Smooth muscle cell (in vitro differentiated cells): Measurements from ENCODE around the gene OAT. TPM values are rescaled to one million over a fixed set of nuclear protein-coding genes. Genes with fewer than 3 reads are reported as not detected.

Experiments used
- DNase-seq: peaks from one replicate; lab custom pipeline; 2025; ENCODE audit not compliant: unreplicated experiment; lab: John Stamatoyannopoulos, UW
- H2AFZ ChIP-seq: fragments of 200-600 bp; sonication (generic); 2 replicates; pipeline ENCODE4 v1.6.0; 2016; ENCODE audit warnings: antibody characterized with exemption, low read depth, mild to moderate bottlenecking
- H3F3A ChIP-seq: fragments of 200-600 bp; sonication (generic); 2 replicates; pipeline ENCODE4 v1.6.0; 2017; ENCODE audit warnings: antibody characterized with exemption, low read depth
- H3K27ac ChIP-seq: fragments of 200-600 bp; sonication (generic); 2 replicates; pipeline ENCODE4 v1.5.1; 2016; ENCODE audit warnings: low read depth, mild to moderate bottlenecking
- H3K27me3 ChIP-seq: fragments of 200-600 bp; sonication (generic); 2 replicates; pipeline ENCODE4 v1.6.1; 2016; ENCODE audit warnings: low read depth, mild to moderate bottlenecking
- H3K36me3 ChIP-seq: fragments of 200-600 bp; sonication (generic); 2 replicates; pipeline ENCODE4 v1.5.1; 2016; ENCODE audit warnings: low read depth
- H3K4me1 ChIP-seq: fragments of 200-600 bp; sonication (generic); 2 replicates; pipeline ENCODE4 v1.5.1; 2016; ENCODE audit warnings: low read depth
- H3K4me2 ChIP-seq: fragments of 200-600 bp; sonication (generic); 2 replicates; pipeline ENCODE4 v1.6.0; 2016; ENCODE audit warnings: mild to moderate bottlenecking
- H3K4me3 ChIP-seq: fragments of 200-600 bp; sonication (generic); 2 replicates; pipeline ENCODE4 v1.5.1; 2016; ENCODE audit warnings: mild to moderate bottlenecking
- H3K79me2 ChIP-seq: fragments of 200-600 bp; sonication (generic); 2 replicates; pipeline ENCODE4 v1.6.0; 2016; ENCODE audit warnings: low read depth, mild to moderate bottlenecking
- H3K9ac ChIP-seq: fragments of 200-600 bp; sonication (generic); 2 replicates; pipeline ENCODE4 v1.6.0; 2016; ENCODE audit warnings: low read depth
- H3K9me3 ChIP-seq: fragments of 200-600 bp; sonication (generic); replicated peaks from 2 replicates; pipeline ENCODE4 v1.5.1; 2016; ENCODE audit warnings: low read depth
- H4K20me1 ChIP-seq: fragments of 200-600 bp; sonication (generic); 2 replicates; pipeline ENCODE4 v1.6.0; 2016; ENCODE audit warnings: low read depth
- CTCF ChIP-seq: fragments of 200-600 bp; sonication (generic); IDR thresholded peaks from 2 replicates; pipeline ENCODE4 v1.5.1; 2017; ENCODE audit warnings: borderline replicate concordance, mild to moderate bottlenecking, antibody characterized with exemption; ENCODE audit not compliant: insufficient read depth, poor library complexity, severe bottlenecking
- WGBS: methylation state at CpG from one replicate; pipeline ENCODE4 v1.1.7; 2016; ENCODE audit warnings: low lambda C conversion rate; 5-methylcytosine and 5-hydroxymethylcytosine counted together
- polyA plus RNA-seq: library from polyadenylated mRNA; unstranded; fragments of >200 nt; fragmentation: Nextera tagmentation; extraction: Ambion mirVana; gene quantifications from 2 replicates; pipeline ENCODE4 v1.2.1, GENCODE V29; 2016
- total RNA-seq: library from RNA; depleted of rRNA; stranded (reverse); fragments of >200 nt; gene quantifications from 2 replicates; pipeline ENCODE4 v1.2.3, GENCODE V29; 2014

OAT gene
- total and polyA plus RNA-seq, 2 experiments from 2014 or later, result 107 to 160 TPM

- Histone ChIP-seq H3K4me2 (no peak overlapping the region), H3K27ac (no peak overlapping the region), H3F3A (no peaks in the 10 kb centered on the region), H3K27me3 (no peaks in the 10 kb centered on the region), H3K9me3 (no peaks in the 10 kb centered on the region), H3K4me1 (peaks cover 4% of the 10 kb centered on the region), H3K4me3 (no peak overlapping the region), H2AFZ (no peak overlapping the region), H3K36me3 (no peaks in the 10 kb centered on the region), H4K20me1 (peaks cover 90% of the 10 kb centered on the region), H3K79me2 (peaks cover 82% of the 10 kb centered on the region), H3K9ac (no peak overlapping the region)
- no peak for TF ChIP-seq CTCF
- 84% methylated on average over 4 of the region's 4 CpGs for whole genome bisulfite sequencing
- no peak for DNase-seq
Observed at GRCh38 chr10:124414076-124414475, 4.6 kb downstream of the OAT start.

- Histone ChIP-seq H3K9me3 (no peaks in the 10 kb centered on the region), H3K9ac (no peak overlapping the region), H3K4me3 (no peak overlapping the region), H4K20me1 (peaks cover 90% of the 10 kb centered on the region), H3K79me2 (peaks cover 47% of the 10 kb centered on the region), H3K4me2 (no peak overlapping the region), H3K4me1 (no peaks in the 10 kb centered on the region), H3K27me3 (no peaks in the 10 kb centered on the region), H3K36me3 (peaks cover 17% of the 10 kb centered on the region), H3K27ac (no peak overlapping the region), H3F3A (no peaks in the 10 kb centered on the region), H2AFZ (no peak overlapping the region)
- no peak for TF ChIP-seq CTCF
- DNase-seq, result no peak
Observed at GRCh38 chr10:124409696-124410095, 9.0 kb downstream of the OAT start.

GRCh38 chr10:124408357-124408756 lies 10.4 kb downstream of the OAT start:
- peaks cover 34% of the 10 kb centered on the region for H3K79me2 ChIP-seq
- H3K4me3 ChIP-seq, result no peak overlapping the region
- peaks cover 81% of the 10 kb centered on the region for H4K20me1 ChIP-seq
- no peak overlapping the region for H3K4me2 ChIP-seq
- no peaks in the 10 kb centered on the region for H3F3A ChIP-seq
- no peak overlapping the region for H3K9ac ChIP-seq
- H2AFZ ChIP-seq, result no peak overlapping the region
- H3K27me3 ChIP-seq, result no peaks in the 10 kb centered on the region
- H3K27ac ChIP-seq, result no peak overlapping the region
- H3K36me3 ChIP-seq, result peaks cover 22% of the 10 kb centered on the region
- H3K4me1 ChIP-seq, result no peaks in the 10 kb centered on the region
- WGBS, result 96% methylated on average over 2 of the region's 2 CpGs
- no peaks in the 10 kb centered on the region for H3K9me3 ChIP-seq
- TF ChIP-seq CTCF, result no peak
- DNase-seq, result no peak

- Histone ChIP-seq H3K4me1 (no peaks in the 10 kb centered on the region), H3F3A (no peaks in the 10 kb centered on the region), H2AFZ (no peak overlapping the region), H3K4me2 (no peak overlapping the region), H3K9me3 (no peaks in the 10 kb centered on the region), H3K36me3 (peaks cover 22% of the 10 kb centered on the region), H3K9ac (no peak overlapping the region), H3K4me3 (no peak overlapping the region), H4K20me1 (peaks cover 80% of the 10 kb centered on the region), H3K27me3 (no peaks in the 10 kb centered on the region), H3K27ac (no peak overlapping the region), H3K79me2 (peaks cover 25% of the 10 kb centered on the region)
- no peak for TF ChIP-seq CTCF
- WGBS, result 97% methylated on average over 2 of the region's 2 CpGs
- DNase-seq, result no peak
Observed at GRCh38 chr10:124407456-124407855, 11.3 kb downstream of the OAT start.
